Esophagus squamous epithelium (tissue), 5 donors: ENCODE data around the gene TRIM54. TPM values are rescaled to one million over a fixed set of nuclear protein-coding genes. Genes with fewer than 3 reads are reported as not detected.
"Not testable (repeated sequence)": the region's sequence is repeated elsewhere in the genome, so short reads cannot be mapped to it uniquely, and the experiment has no call there.

Source experiments
- DNase-seq: peaks from one replicate; lab custom pipeline; 2025; lab: John Stamatoyannopoulos, UW
- H3K27ac ChIP-seq, 4 donors: fragments of 200-600 bp; sonication (generic); one replicate each; pipeline ENCODE4 v1.5.1; 2016 to 2019; ENCODE audit warnings: mild to moderate bottlenecking in 1 of 4
- H3K27me3 ChIP-seq, 4 donors: fragments of 200-600 bp; sonication (generic); 1 replicate in 3 of 4; 2 replicates in 1 of 4; pipeline versions ENCODE4 v1.5.1 to v1.6.0; 2017 to 2021; ENCODE audit warnings: antibody characterized with exemption in 1 of 4
- H3K36me3 ChIP-seq, 3 donors: fragments of 200-600 bp; sonication (generic); one replicate each; pipeline ENCODE4 v1.5.1; 2016 to 2019
- H3K4me1 ChIP-seq, 3 donors: fragments of 200-600 bp; sonication (generic); one replicate each; pipeline ENCODE4 v1.5.1; 2017 to 2019
- H3K4me3 ChIP-seq, 4 donors: fragments of 200-600 bp; sonication (generic); 1 replicate in 3 of 4; 2 replicates in 1 of 4; pipeline ENCODE4 v1.5.1; 2016 to 2019; ENCODE audit warnings: mild to moderate bottlenecking in 2 of 4, moderate library complexity in 1 of 4
- H3K9me3 ChIP-seq, 3 donors: fragments of 200-600 bp; sonication (generic); one replicate each; pipeline ENCODE4 v1.5.1; 2016 to 2019
- POLR2A ChIP-seq, 4 donors: fragments of 450-650 bp; IDR thresholded peaks; one replicate each; pipeline ENCODE4 v1.6.1; 2017; ENCODE audit warnings: antibody characterized with exemption in 4 of 4, mild to moderate bottlenecking in 4 of 4, moderate library complexity in 3 of 4
- WGBS, 2 donors: methylation state at CpG; one replicate each; pipeline ENCODE4 v1.1.5; 2018; 5-methylcytosine and 5-hydroxymethylcytosine counted together
- intact Hi-C: fragments of 100-400 bp; cut with DNase I; formaldehyde crosslinking; loops from one replicate; pipeline ENCODE4 v1.15.0; 2022
- total RNA-seq, 4 donors: library from RNA; depleted of rRNA; stranded (reverse); fragments of >200 nt; gene quantifications; one replicate each; pipeline ENCODE4 v1.1.0, GENCODE V29; 2016
- TF ChIP-seq, protein P1 (sequence below), 6 experiments: fragments of 450-650 bp in 4 of 6; fragments of 200-600 bp in 2 of 6; sonication (generic) in 2 of 6; IDR thresholded peaks; one replicate each; pipeline ENCODE4 v1.5.1; 2016 to 2019; ENCODE audit warnings: antibody characterized with exemption in 6 of 6, mild to moderate bottlenecking in 4 of 6, moderate library complexity in 4 of 6
- donor health status: DM: yes; HTN: yes; CAD: no.

TRIM54 gene
- total RNA-seq, 4 donors from 2014 or later: not detected

DNA sequence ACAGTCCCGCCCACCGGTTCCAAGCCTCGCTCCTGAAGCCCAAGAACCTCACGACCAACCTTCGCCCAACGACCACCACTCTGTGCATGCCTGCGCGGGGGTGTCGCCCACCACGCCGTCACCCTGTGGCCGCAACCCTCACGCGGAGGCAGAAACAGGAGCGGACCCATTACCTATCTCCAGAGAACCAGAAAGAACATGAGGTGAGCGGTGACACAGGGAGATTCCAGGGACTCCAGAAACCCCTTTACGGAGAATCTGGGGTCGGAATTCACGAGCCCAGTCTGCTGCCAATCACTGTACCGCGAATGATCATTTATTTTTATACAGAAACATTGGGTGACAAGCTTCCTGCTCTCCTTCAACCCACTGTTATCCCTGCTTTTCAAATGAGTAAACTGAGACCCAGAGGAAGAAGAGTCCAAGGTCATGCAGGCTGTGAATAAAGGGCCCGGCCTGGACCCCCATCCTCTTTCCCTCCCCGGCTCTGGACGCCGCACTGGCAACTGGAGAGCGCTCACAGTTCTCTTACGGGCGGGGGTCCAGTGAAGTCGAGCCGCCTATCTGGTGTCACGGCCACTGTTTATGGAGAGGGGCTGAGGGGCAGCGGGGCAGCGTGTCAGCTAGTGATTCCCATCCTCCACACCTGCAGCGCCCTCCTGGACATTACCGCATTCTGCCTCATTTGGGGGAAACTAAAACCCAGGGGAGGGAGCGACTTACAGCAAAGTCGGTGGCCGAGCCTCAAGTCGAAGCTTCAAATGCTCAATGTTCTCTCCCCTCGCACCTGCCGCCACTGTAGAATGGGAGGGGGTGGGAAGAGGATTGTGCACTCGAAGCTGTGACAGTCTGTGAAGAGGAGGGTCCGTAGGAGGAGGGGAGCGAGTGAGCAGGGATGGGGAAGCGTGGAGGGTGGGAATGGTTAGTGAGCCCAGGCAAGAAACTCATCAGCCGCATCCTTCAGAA lies 18.7 kb upstream of the TRIM54 start:
- TF ChIP-seq, protein P1, sequence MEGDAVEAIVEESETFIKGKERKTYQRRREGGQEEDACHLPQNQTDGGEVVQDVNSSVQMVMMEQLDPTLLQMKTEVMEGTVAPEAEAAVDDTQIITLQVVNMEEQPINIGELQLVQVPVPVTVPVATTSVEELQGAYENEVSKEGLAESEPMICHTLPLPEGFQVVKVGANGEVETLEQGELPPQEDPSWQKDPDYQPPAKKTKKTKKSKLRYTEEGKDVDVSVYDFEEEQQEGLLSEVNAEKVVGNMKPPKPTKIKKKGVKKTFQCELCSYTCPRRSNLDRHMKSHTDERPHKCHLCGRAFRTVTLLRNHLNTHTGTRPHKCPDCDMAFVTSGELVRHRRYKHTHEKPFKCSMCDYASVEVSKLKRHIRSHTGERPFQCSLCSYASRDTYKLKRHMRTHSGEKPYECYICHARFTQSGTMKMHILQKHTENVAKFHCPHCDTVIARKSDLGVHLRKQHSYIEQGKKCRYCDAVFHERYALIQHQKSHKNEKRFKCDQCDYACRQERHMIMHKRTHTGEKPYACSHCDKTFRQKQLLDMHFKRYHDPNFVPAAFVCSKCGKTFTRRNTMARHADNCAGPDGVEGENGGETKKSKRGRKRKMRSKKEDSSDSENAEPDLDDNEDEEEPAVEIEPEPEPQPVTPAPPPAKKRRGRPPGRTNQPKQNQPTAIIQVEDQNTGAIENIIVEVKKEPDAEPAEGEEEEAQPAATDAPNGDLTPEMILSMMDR (IDR thresholded peaks at IDR 0.05): no peak
- no peak for TF ChIP-seq POLR2A (IDR thresholded peaks at IDR 0.05)
- Histone ChIP-seq H3K4me1 (peaks cover 30 to 41% (median 32%) of the 10 kb centered on the region in 3 donors), H3K27me3 (peaks cover 16 to 100% (median 28%) of the 10 kb centered on the region in 4 donors), H3K27ac (no peak overlapping the region), H3K4me3 (peak overlapping the region; percentile 43 to 61 (median 52)), H3K9me3 (no peaks in the 10 kb centered on the region), H3K36me3 (no peaks in the 10 kb centered on the region)
- intact Hi-C loops: no loop called here
- 0 to 1% methylated on average over 9 to 33 of the region's 46 CpGs for WGBS, 2 donors
- DNase-seq: no peak

DNA sequence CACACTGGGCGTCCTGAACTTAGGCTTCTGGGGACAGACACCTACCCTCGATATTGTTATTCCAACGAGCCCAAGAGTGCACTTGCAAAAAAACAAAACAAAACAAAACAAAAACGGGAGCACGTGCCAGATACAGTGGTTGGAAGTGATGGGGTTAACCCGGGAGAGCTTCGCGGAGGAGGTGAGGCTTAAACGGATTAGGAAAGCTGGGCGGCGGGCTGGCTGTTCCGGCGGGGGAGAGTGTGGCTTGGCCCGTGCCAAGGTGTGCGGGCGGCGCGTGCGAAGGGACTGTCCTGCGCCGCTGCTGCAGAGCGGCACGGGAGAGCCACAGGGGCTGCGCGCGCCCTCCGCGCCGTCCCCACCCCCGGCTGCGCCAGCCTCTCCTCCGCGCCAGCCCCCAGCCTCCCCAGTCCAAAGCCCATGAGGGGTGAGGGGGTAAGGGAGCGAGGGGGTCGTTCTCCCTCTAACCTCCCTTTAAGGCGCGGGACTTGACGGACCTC lies 17.9 kb upstream of the TRIM54 start:
- Histone ChIP-seq H3K36me3 (no peaks in the 10 kb centered on the region), H3K4me1 (peaks cover 30 to 41% (median 32%) of the 10 kb centered on the region in 3 donors), H3K27me3 (peaks cover 16 to 100% (median 28%) of the 10 kb centered on the region in 4 donors), H3K27ac (no peak overlapping the region), H3K9me3 (no peaks in the 10 kb centered on the region), H3K4me3 (peak overlapping the region in 3 of 4 donors; percentile 7 to 61 (median 31))
- 0% methylated on average over 21 to 22 of the region's 38 CpGs for WGBS, 2 donors
- DNase-seq: no peak
- intact Hi-C loops: no loop called here
- TF ChIP-seq, protein P1 (IDR thresholded peaks at IDR 0.05): no peak
- no peak for TF ChIP-seq POLR2A (IDR thresholded peaks at IDR 0.05)

DNA sequence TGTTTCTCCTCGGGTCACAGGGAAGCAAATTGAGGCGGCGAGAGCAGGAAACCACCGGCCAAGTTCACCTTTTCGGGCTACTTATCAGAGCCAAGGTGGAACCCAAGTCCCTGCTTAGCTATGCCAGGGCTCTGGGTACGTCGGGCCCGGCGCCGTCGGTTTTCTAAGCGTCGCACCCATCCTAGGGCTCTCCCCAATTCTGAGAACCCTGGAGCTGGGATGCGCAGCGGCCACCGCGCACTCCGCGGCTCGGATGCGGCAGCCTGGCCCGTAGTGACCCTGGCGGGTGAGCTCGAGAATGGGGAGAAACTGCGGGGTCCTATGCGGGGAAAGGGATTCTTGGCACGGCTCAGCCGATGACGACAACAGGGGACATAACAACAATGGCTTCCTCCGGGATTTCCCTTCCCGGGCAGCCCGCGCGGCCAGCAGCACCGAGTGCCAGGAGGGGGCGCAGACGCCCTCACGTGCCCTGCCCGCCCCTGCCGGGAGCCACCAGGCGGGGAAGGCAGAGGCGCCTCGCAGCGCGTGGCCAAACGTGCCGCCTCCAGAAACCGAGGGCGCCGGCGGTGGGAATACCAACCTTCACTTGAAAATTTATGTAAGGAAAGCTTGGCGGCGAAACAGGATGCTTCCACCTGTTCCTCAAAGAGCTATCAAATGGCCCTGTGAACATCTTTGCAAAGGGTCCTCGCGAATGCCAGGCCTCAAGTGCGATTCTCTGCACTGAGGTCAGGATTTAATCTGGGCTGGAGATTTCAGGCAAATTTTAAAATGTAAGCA lies 17.3 kb upstream of the TRIM54 start:
- Histone ChIP-seq H3K36me3 (no peaks in the 10 kb centered on the region), H3K9me3 (no peaks in the 10 kb centered on the region), H3K27me3 (peaks cover 16 to 98% (median 28%) of the 10 kb centered on the region in 4 donors), H3K4me1 (peaks cover 30 to 41% (median 32%) of the 10 kb centered on the region in 3 donors), H3K4me3 (peak overlapping the region in 3 of 4 donors; percentile 7 to 61 (median 31)), H3K27ac (no peak overlapping the region)
- DNase-seq: no peak
- TF ChIP-seq POLR2A (IDR thresholded peaks at IDR 0.05): no peak
- TF ChIP-seq, protein P1 (IDR thresholded peaks at IDR 0.05): peak in 5 of 6 experiments; percentile 27 to 40 (median 31)
- 8 to 37% methylated on average over 8 to 22 of the region's 56 CpGs for WGBS, 2 donors
- intact Hi-C loops: no loop called here

DNA sequence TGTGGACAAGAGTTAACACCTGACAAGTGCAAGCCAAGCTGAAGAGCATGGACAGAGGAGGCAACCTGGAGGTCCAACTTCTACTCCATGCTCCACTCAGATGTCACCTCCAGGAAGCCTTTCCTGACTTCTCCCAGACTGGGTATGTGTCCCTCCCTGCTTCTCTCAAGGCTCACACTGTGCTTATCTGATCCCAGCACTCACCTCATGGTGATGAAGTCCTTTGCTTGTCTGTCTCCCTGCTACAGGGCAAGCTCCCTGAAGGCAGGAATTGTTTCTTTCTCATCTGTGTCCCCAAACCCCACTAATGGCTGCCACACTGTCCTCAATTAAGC lies 16.7 kb upstream of the TRIM54 start:
- Histone ChIP-seq H3K4me1 (peaks cover 30 to 41% (median 32%) of the 10 kb centered on the region in 3 donors), H3K27me3 (peaks cover 15 to 98% (median 28%) of the 10 kb centered on the region in 4 donors), H3K9me3 (no peaks in the 10 kb centered on the region), H3K4me3 (no peak overlapping the region), H3K27ac (no peak overlapping the region), H3K36me3 (no peaks in the 10 kb centered on the region)
- no peak for DNase-seq
- intact Hi-C loops: no loop called here
- TF ChIP-seq POLR2A (IDR thresholded peaks at IDR 0.05): no peak
- TF ChIP-seq, protein P1 (IDR thresholded peaks at IDR 0.05): no peak

DNA sequence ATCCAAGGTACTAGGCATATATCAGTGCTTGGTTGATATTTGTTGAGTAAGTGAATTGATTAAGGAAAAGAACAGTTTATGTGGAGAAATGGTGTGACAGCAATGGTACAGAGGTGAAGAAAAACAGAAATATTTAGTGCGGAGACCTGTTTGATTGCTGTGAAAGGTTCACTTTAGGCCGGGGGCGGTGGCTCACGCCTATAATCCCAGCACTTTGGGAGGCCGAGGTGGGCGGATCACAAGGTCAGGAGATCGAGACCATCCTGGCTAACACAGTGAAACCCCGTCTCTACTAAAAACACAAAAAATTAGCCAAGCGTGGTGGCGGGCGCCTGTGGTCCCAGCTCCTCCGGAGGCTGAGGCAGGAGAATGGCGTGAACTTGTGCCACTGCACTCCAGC lies 13.9 kb upstream of the TRIM54 start:
- H3K27ac ChIP-seq, H3K36me3 ChIP-seq: not testable (repeated sequence)

More for the DNA sequence above, 13.9 kb upstream of the TRIM54 start:
- peaks cover 3 to 93% (median 13%) of the 10 kb centered on the region in 4 donors for H3K27me3 ChIP-seq
- 88 to 94% methylated on average over 10 to 13 of the region's 13 CpGs for WGBS, 2 donors
- DNase-seq, intact Hi-C loops, H3K4me3 ChIP-seq, H3K9me3 ChIP-seq: not testable (repeated sequence)
- peaks cover 17 to 23% (median 20%) of the 10 kb centered on the region in 3 donors for H3K4me1 ChIP-seq
